ENCODE data around the gene MAPK7. TPM values are rescaled to one million over a fixed set of nuclear protein-coding genes. Genes with fewer than 3 reads are reported as not detected.

Gene MAPK7
- total RNA-seq, 4 donors from 2014 or later, result 29.5 to 62.4 (median 39.3) TPM

GRCh38 chr17:19418251-19418992, 40.1 kb downstream of the MAPK7 start:
- DNase-seq (ENCODE audit: low spot score in 2 of 2), result peak in 1 of 2 donors; percentile 27
- H3K36me3 ChIP-seq, result no peaks in the 10 kb centered on the region
- H3K4me1 ChIP-seq, result peaks cover 0 to 5% (median 0%) of the 10 kb centered on the region in 4 donors
- no peaks in the 10 kb centered on the region for H3K27me3 ChIP-seq
- H3K27ac ChIP-seq, result peak overlapping the region in 3 of 4 donors; percentile 27 to 55 (median 45)
- no peak overlapping the region for H3K4me3 ChIP-seq
- H3K9me3 ChIP-seq, result no peaks in the 10 kb centered on the region
- TF ChIP-seq POLR2A (IDR thresholded peaks at IDR 0.05) (no peak), EP300 (IDR thresholded peaks at IDR 0.05) (peak in 1 of 2 donors; percentile 16), CTCF (IDR thresholded peaks at IDR 0.05) (peak in 1 of 5 experiments; percentile 19)
- WGBS, 2 donors, result 61 to 68% methylated on average over 7 of the region's 7 CpGs

- Histone ChIP-seq H3K27me3 (no peaks in the 10 kb centered on the region), H3K4me3 (no peak overlapping the region), H3K36me3 (no peaks in the 10 kb centered on the region), H3K4me1 (peaks cover 0 to 19% (median 0%) of the 10 kb centered on the region in 4 donors), H3K9me3 (no peaks in the 10 kb centered on the region), H3K27ac (no peak overlapping the region)
- no peak for TF ChIP-seq EP300 (IDR thresholded peaks at IDR 0.05)
- no peak for TF ChIP-seq CTCF (IDR thresholded peaks at IDR 0.05)
- no peak for TF ChIP-seq POLR2A (IDR thresholded peaks at IDR 0.05)
- DNase-seq (ENCODE audit: low spot score in 2 of 2), result no peak
- 54 to 55% methylated on average over 4 of the region's 4 CpGs for WGBS, 2 donors
These were observed 42.9 kb downstream of the MAPK7 start for GRCh38 chr17:19421219-19421618.

- WGBS, 2 donors, result 79 to 84% methylated on average over 6 of the region's 6 CpGs
- no peak for TF ChIP-seq POLR2A (IDR thresholded peaks at IDR 0.05)
- no peaks in the 10 kb centered on the region for H3K27me3 ChIP-seq
- no peak overlapping the region for H3K4me3 ChIP-seq
- H3K9me3 ChIP-seq, result no peaks in the 10 kb centered on the region
- no peak overlapping the region for H3K27ac ChIP-seq
- peaks cover 0 to 19% (median 0%) of the 10 kb centered on the region in 4 donors for H3K4me1 ChIP-seq
- no peak for DNase-seq (ENCODE audit: low spot score in 2 of 2)
- H3K36me3 ChIP-seq, result no peaks in the 10 kb centered on the region
These were observed 43.6 kb downstream of the MAPK7 start for GRCh38 chr17:19421926-19422325.

- Histone ChIP-seq H3K36me3 (no peaks in the 10 kb centered on the region), H3K27ac (peak overlapping the region in 2 of 4 donors; percentile 60 to 72)
These were observed 46.9 kb downstream of the MAPK7 start for GRCh38 chr17:19424934-19425868.

More at GRCh38 chr17:19424934-19425868, 46.9 kb downstream of the MAPK7 start:
- no peak for DNase-seq (ENCODE audit: low spot score in 2 of 2)
- 51 to 57% methylated on average over 8 of the region's 8 CpGs for WGBS, 2 donors
- Histone ChIP-seq H3K9me3 (no peaks in the 10 kb centered on the region), H3K27me3 (no peaks in the 10 kb centered on the region), H3K4me1 (peaks cover 0 to 14% (median 0%) of the 10 kb centered on the region in 4 donors), H3K4me3 (no peak overlapping the region)
- TF ChIP-seq CTCF (IDR thresholded peaks at IDR 0.05) (no peak), POLR2A (IDR thresholded peaks at IDR 0.05) (no peak), EP300 (IDR thresholded peaks at IDR 0.05) (peak in 1 of 2 donors; percentile 32)
